ENCODE results near the gene MRPL53. TPM values are rescaled to one million over a fixed set of nuclear protein-coding genes. Genes with fewer than 3 reads are reported as not detected.

The MRPL53 gene
- total RNA-seq, result 43.9 and 74.0 TPM in 2 replicates

DNA sequence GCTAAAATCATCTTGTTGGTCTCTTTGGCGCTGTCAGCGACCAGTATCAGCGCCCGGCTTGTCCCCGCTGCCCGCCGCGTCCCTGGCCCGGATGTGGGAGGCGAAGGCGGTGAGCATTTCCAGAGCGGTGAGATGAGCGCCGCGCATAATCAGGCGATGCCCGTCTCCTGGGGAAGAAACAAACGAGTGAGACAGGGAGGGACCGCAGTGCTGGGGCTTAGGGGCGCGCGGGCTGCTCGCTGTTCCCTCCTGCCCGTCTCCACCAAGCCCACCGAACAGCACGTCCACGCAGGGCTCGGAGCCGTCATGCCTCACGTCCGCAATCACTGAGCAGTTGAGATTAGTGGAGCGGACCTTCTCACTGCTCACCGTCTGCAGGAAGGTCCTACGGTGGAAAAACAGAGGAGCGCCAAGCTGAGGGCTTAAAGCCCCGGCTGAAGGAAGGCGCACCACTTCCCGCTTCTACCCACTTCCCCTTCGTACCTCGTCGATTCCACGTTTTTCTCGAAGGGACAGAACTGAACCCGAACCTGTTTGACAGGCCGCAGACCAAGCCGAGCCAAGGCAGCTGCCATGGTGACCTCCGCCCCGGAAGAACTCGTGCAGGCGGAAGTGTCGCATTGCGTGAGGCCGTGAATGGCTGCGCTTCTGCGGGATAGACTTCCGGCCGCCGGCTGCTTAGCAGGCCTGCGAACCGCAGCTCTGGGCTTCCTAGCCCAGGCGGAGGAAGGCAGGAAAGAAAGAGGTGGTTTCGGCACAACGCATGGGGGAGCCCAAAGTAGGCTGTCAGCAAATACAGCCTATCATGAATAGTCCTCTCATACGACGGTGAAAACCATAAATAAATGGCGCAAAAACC is at the start of gene MRPL53:
TSS of gene MRPL53 (minus strand) at position 595 of the 859 bp plus-strand sequence. CDS start at position 575, 20 bp downstream.

DNA sequence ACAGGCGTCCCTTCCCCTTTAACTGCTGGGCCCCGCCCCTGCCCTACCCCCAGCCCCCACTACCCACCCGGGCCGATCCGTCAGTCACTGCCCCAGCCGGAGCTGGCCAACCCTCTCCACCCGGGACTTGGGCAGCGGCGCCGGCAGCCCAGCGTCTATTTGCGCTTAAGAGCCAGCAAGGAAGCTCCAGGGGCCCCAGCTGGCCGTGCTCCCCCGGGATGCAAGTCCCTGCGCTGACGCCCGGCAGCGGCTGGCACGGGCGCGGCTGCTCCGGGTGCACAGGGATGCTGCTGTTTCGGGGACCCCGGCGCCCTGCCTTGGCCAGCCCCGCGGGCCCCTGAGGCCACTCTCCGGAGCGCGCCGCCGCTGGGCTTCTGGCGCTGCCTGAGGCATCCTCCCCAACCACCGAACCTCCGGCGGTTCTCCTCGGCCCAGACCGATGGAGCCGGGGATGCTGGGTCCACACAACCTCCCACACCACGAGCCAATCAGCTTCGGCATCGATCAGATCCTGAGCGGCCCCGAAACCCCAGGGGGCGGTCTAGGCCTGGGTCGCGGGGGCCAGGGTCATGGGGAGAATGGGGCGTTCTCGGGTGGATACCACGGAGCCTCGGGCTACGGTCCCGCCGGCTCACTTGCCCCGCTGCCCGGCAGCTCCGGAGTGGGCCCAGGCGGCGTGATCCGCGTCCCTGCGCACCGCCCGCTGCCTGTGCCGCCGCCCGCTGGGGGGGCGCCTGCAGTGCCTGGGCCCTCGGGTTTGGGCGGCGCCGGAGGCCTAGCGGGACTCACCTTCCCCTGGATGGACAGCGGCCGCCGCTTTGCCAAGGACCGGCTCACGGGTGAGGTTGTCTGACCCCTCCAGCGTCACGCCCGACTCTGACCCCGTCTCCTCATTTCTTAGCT is 42.1 kb upstream of the MRPL53 start, which contains the start of gene TLX2:
TSS of gene TLX2 (plus strand) at position 83 of the 903 bp plus-strand sequence. CDS start at position 440, 357 bp downstream.

DNA sequence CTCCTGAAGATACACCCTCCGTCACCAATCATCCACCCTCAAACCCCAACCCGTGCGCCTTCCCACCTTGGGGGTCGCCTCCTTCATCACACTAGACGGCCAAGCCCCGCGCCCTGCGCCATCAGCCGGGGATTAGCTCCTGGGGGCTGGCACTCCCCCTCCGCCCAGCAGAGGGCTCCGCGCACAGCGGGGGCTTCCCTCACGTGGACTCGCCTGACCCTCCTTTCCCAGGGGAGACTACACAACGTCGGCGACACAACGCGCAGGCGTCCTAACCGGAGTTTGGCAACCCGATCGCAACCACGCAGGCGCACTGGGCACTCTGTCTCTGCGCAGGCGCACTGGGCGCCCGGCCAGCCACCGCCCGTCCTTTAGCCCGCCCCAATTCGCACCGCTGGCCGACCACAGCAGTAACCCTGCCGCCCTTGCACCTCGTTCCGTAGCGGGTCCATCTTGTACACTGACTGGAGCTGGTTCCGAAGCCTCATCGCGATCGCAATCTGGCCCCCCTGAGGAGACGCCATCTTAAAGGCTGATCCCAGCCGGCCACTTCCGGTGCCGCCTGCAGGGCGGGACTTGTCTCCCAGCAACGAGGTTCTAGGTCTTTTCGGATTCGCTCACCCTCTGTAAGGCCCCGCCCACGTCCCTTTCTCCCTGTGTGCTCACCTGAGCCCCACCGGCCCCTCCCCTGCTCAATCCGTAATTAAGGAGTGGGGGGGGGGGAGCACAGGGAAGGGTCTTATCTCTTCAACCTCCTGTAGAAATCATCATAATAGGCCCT is 34.9 kb upstream of the MRPL53 start, which contains the start of gene PCGF1:
TSS of gene PCGF1 (minus strand) at position 551 of the 781 bp plus-strand sequence. CDS start at position 524, 27 bp downstream.

DNA sequence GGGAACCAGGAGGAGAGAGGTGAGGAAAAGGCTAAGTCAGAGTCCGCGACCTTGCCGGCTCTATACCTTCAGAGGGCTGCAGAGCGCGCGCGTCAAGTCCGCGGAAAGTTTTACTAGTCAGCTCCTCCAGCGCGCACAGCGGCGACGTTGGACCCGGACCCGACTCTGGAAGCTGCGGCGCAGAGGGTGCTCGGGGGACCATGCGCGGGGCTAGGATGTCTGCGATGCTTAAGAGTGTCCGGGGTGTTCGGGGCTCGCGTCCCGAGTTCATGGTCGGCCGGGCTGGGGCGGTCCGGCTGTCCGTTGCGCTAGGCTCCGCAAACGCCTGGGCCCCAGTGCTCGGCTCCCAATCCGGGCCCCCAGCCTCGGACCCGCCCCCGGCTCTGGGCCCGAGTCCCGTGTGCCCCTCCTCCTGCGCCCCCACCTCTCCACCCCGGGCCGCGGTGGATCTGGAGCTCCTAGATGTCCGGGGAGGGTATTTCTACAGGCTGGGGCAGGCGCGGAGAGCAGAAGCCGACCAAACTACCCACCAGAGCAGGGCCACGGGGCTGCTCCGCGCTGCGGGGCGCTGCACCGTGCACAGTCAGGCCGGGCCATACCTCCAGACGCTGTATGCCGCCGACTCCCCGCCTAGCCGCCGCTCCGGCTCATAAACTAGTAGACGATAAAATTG is 26.9 kb upstream of the MRPL53 start, which contains the start of gene LBX2:
TSS of gene LBX2 (minus strand) at position 337 of the 673 bp plus-strand sequence. CDS start at position 271, 66 bp downstream.

DNA sequence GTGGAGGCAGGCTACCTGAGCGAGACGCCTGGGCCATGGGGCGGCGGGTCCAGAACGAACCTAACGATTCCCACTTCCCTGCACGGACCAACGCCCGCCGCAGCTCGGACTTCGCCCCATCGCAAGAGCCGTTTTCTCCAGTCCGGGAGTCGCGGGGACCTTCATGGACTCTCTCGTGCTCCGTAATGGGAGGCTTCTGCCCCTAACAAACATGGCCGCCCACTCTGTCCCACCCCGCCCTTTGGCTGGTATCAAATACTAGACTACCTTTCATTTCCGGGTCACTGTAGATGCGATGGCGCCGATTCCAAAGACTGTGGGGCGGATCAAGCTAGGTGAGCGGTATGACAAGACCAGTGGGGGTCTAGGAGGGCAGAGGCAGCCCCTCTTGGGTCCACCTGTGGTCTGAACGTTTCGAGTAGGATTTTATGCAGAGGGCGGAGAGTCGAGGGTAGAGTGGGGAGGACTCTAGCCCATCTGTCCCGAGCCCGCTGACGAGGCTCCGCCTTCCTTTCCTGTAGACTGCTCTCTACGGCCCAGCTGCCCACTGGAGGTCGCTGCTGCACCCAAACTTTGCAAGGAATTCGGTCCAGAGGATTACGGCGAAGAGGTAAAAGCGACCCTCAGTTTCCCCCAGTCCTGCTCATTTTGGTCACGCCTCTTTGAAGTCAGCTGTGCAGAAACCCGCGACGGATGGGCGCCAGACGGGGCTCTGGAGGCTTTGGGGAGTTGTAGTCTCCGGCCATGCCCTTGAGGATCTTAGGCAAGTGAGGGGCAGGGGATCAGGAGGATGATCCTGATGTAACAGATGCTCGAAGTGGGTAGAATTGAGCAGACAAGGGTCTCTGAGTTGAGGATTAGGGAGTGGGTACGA is 10.6 kb upstream of the MRPL53 start, which contains the start of the genes CCDC142 and TTC31:
TSS of gene CCDC142 (minus strand) at position 198 of the 874 bp plus-strand sequence. CDS start at position 37, 161 bp downstream.
TSS of gene TTC31 (plus strand) at position 281 of the 874 bp plus-strand sequence. CDS start at position 296, 15 bp downstream.

DNA sequence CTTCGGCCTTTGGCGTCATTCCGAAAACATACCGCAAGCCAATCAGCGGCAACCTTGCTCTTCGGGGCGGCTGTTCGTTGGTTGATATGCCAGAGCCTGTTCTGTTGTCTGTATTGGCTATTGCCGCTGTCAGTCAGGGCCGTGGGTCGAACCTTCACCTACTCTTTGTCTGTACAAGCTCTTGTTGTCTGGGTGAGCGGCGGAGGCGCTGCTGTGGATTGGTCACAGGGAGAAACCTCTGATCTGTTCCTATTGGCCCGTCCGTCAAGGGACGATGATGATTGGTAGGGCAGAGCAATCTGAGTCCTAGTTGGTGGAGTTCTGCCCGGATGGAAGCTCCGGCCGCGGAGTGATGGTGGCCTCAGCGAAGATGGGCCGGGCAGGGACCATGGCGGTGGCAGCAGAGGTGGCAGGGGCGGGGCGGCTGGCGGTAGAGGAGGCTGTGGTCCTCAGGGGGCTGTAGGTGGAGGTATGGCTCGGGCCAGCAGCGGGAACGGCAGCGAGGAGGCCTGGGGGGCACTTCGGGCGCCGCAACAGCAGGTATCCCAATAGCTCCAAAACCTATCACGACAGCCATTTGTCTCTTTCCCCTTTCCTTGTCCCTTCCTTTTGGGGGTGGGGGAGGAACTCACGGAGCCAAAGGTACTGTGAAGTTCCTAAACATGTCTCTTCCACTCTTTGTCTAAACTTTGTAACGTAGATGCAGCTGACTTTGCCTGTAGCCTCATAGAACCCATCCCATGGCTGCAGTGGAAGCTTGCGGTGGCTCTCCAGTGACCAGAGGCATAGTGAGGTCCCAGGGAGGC is 14.1 kb downstream of the MRPL53 start, which contains the start of gene WBP1:
TSS of gene WBP1 (plus strand) at position 307 of the 806 bp plus-strand sequence. CDS start at position 472, 165 bp downstream.

DNA sequence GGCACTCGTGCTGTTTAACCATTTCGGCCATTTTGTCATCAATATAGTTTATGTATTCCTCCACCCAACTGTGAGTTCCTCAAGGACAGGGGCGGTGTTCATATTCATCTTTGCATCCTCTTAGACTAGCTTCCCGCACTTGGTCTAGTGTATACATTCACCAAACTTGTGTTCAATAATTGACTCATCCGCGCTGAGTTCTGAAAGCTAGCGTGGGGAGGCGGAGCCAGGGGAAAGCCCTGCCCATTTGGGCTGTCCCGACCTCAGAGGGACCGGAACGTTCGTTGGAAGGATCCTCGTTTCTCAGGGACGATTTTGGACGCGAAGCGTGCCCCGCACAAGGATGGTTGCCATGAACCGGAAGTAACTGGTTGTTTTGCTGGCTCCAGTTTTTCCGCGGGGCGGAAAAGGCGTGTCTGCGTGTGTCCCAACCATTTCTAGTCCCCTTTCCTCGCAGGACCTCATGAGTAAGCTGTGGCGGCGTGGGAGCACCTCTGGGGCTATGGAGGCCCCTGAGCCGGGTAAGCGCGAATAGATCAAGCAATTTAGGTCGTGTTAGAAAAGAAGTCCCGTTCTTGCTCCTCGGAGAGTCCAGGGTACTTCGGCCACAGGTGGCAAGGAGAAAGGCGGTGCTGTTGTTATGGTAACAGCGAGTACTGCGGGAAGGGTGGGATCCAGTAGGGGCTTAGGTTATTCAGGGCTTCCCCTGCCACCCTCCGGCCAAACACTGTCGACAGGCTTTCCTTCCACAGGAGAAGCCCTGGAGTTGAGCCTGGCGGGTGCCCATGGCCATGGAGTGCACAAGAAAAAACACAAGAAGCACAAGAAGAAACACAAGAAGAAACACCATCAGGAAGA is 17.6 kb downstream of the MRPL53 start, which contains the start of gene INO80B:
TSS of gene INO80B (plus strand) at position 434 of the 858 bp plus-strand sequence. CDS start at position 464, 30 bp downstream.

DNA sequence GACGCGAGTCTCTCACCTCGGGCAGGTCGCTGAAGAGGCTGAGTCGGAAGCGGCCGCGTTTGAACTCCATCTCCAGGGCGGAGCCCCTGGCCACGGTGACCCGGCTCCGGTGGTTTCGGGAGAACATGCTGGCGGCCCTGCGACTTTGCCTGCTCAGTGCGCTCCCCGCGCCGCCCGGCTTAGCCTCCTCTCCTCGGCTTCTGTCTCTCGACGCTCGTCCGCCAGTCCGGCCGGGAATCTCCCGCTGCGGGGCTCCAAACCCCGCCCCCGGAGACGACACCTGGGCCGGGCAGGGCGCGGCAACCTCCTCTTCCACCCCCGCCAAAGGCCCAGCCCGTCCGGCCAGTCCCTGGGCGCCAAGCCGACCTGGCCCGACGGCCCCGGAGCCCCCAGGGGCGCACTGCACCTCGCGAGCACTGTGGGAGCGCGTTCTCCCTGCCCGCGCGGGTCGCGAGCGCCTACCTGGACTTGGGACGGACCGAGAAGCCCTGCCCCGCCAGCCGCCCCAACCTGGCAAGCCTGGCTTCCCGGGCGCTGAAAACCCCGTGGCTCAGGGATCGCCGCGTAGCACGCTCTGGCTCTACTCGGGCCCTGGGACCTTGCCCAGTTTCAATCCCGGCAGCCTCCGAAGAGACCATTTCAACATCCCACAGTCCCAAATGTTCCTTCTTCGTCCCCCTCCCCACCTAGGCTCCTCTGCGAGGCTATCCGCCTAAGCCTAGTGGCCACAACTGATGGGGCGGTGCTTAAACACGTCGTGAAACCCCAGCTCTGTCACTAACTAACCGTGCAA is 30.6 kb downstream of the MRPL53 start, which contains the start of gene RTKN:
TSS of gene RTKN (minus strand) at position 248 of the 793 bp plus-strand sequence. CDS start at position 127, 121 bp downstream.

Other genes with a start within 250 kb of the MRPL53 start
- 0.14 TPM in 1 of 2 replicates, not detected in the other for gene SLC4A5, start 129.3 kb downstream of the MRPL53 start, total RNA-seq
- gene DCTN1, start 92.4 kb downstream of the MRPL53 start, total RNA-seq, result 92.0 and 103 TPM in 2 replicates
- 0.92 and 1.1 TPM in 2 replicates for gene C2orf81, start 51.1 kb downstream of the MRPL53 start, total RNA-seq
- gene WDR54, start 51.0 kb downstream of the MRPL53 start, total RNA-seq, result 45.4 and 53.5 TPM in 2 replicates
- 49.8 and 58.1 TPM in 2 replicates for gene RTKN, start 30.7 kb downstream of the MRPL53 start, total RNA-seq
- 20.9 and 23.4 TPM in 2 replicates for gene INO80B, start 17.6 kb downstream of the MRPL53 start, total RNA-seq
- 57.9 and 64.7 TPM in 2 replicates for gene WBP1, start 14.2 kb downstream of the MRPL53 start, total RNA-seq
- 73.9 and 79.9 TPM in 2 replicates for gene MOGS, start 7.3 kb downstream of the MRPL53 start, total RNA-seq
- gene CCDC142, start 10.3 kb upstream of the MRPL53 start, total RNA-seq, result 5.5 and 9.3 TPM in 2 replicates
- gene TTC31, start 10.4 kb upstream of the MRPL53 start, total RNA-seq, result 11.1 and 12.2 TPM in 2 replicates
- 0.56 TPM in 2 replicates for gene LBX2, start 26.9 kb upstream of the MRPL53 start, total RNA-seq
- gene PCGF1, start 35.0 kb upstream of the MRPL53 start, total RNA-seq, result 16.7 and 17.5 TPM in 2 replicates
- not detected in 2 replicates for gene TLX2, start 41.8 kb upstream of the MRPL53 start, total RNA-seq
- gene DQX1, start 53.6 kb upstream of the MRPL53 start, total RNA-seq, result 5.3 and 6.7 TPM in 2 replicates
- 80.1 and 85.8 TPM in 2 replicates for gene AUP1, start 57.0 kb upstream of the MRPL53 start, total RNA-seq
- 18.3 and 28.1 TPM in 2 replicates for gene HTRA2, start 57.3 kb upstream of the MRPL53 start, total RNA-seq
- gene LOXL3, start 81.3 kb upstream of the MRPL53 start, total RNA-seq, result 0.33 and 0.56 TPM in 2 replicates
- 1.4 and 4.4 TPM in 2 replicates for gene DOK1, start 82.0 kb upstream of the MRPL53 start, total RNA-seq
- 0.56 and 0.63 TPM in 2 replicates for gene M1AP, start 175.7 kb upstream of the MRPL53 start, total RNA-seq
- 8.2 and 12.7 TPM in 2 replicates for gene SEMA4F, start 181.6 kb upstream of the MRPL53 start, total RNA-seq